Kidney (tissue), 14 donors: ENCODE data around the gene PCDHGA2. TPM values are rescaled to one million over a fixed set of nuclear protein-coding genes. Genes with fewer than 3 reads are reported as not detected.

Experiments used
- DNase-seq, 5 donors: peaks; one replicate each; pipeline ENCODE4 v3.0.0-alpha.2; 2013 to 2020
- FAIRE-seq: peaks from 2 replicates; lab custom pipeline; 2012; peaks lifted over from hg19 to GRCh38; lab: Jason Lieb, UNC
- H3K27ac ChIP-seq, 2 donors: one replicate each; pipeline ENCODE4 v1.7.0; 2013; ENCODE audit warnings: low read depth in 2 of 2, low read length in 2 of 2, inconsistent platforms in 1 of 2
- H3K27me3 ChIP-seq: one replicate; pipeline ENCODE4 v1.7.1; 2013; ENCODE audit warnings: low read length, inconsistent platforms; ENCODE audit not compliant: control insufficient read depth, insufficient read depth
- H3K36me3 ChIP-seq, 3 donors: one replicate each; pipeline versions ENCODE4 v1.7.0 to v1.7.1; 2013; ENCODE audit warnings: low read length in 3 of 3, control low read depth in 1 of 3, inconsistent platforms in 1 of 3; ENCODE audit not compliant: insufficient read depth in 3 of 3, control insufficient read depth in 2 of 3
- H3K4me1 ChIP-seq, 3 donors: one replicate each; pipeline versions ENCODE4 v1.7.0 to v1.7.1; 2013; ENCODE audit warnings: low read length in 3 of 3, inconsistent platforms in 1 of 3, low read depth in 1 of 3; ENCODE audit not compliant: control insufficient read depth in 2 of 3, insufficient read depth in 2 of 3
- H3K4me3 ChIP-seq, 3 donors: one replicate each; pipeline versions ENCODE4 v1.7.0 to v1.8.1; 2013; ENCODE audit warnings: low read length in 3 of 3, control low read depth in 1 of 3, inconsistent platforms in 1 of 3
- H3K9ac ChIP-seq, 3 donors: one replicate each; pipeline versions ENCODE4 v1.7.0 to v1.7.1; 2013; ENCODE audit warnings: low read length in 3 of 3, control low read depth in 1 of 3, inconsistent platforms in 1 of 3
- H3K9me3 ChIP-seq, 3 donors: one replicate each; pipeline versions ENCODE4 v1.7.0 to v1.7.1; 2013; ENCODE audit warnings: low read length in 3 of 3, control low read depth in 1 of 3, inconsistent platforms in 1 of 3; ENCODE audit not compliant: control insufficient read depth in 2 of 3, insufficient read depth in 1 of 3
- CTCF ChIP-seq: IDR thresholded peaks from 3 replicates; pipeline ENCODE4 v1.5.1; 2012; ENCODE audit warnings: mild to moderate bottlenecking, moderate library complexity, borderline replicate concordance; ENCODE audit not compliant: insufficient read depth; ENCODE audit errors: extremely low read depth
- intact Hi-C: fragments of 100-400 bp; cut with DNase I; formaldehyde crosslinking; loops from one replicate; pipeline ENCODE4 v1.11.1; 2022
- polyA plus RNA-seq: library from polyadenylated mRNA; stranded (reverse); fragments of 350-450 nt; fragmentation: Illumina TruSeq; extraction: RNeasy Lipid Tissue Mini Kit (QIAGEN cat#74804); gene quantifications from one replicate; pipeline ENCODE4 v1.2.3, GENCODE V29; 2014; ENCODE audit warnings: low read depth, low replicate concordance; ENCODE audit not compliant: insufficient read depth
- total RNA-seq: library from RNA; stranded (reverse); fragmentation: NEBNext Ultra II Directional; extraction: Animal tissue kit (Norgen Biotek cat#: 25700); gene quantifications from one replicate; pipeline ENCODE4 v1.2.1, GENCODE V29; 2021
- donor health status: control.
- donor health status: control.
- donor health status: control.
- donor health status: control.
- donor health status: control.
- donor health status: DM: yes; HTN: yes; CAD: no.
- donor health status: Normal renal cell carcinoma (clear cell type).

PCDHGA2 gene
- total and polyA plus RNA-seq, 2 donors from 2014 or later = 0.73 to 4.7 TPM

- intact Hi-C loops = no loop called here
- no peaks in the 10 kb centered on the region for H3K27me3 ChIP-seq
- no peak for FAIRE-seq
- no peak overlapping the region for H3K4me3 ChIP-seq
- H3K36me3 ChIP-seq = no peaks in the 10 kb centered on the region
- H3K4me1 ChIP-seq = no peaks in the 10 kb centered on the region
- no peak for TF ChIP-seq CTCF
- H3K9ac ChIP-seq = no peak overlapping the region
- no peak overlapping the region for H3K27ac ChIP-seq
- peaks cover 2 to 59% (median 25%) of the 10 kb centered on the region in 3 donors for H3K9me3 ChIP-seq
- no peak for DNase-seq
Observed at GRCh38 chr5:141342773-141343172, 4.2 kb downstream of the PCDHGA2 start.

- Histone ChIP-seq H3K9ac (no peak within 1 kb of the TSS), H3K27me3 (no peaks in the 10 kb centered on the region), H3K27ac (no peak within 1 kb of the TSS), H3K36me3 (no peaks in the 10 kb centered on the region), H3K9me3 (peaks cover 2 to 53% (median 19%) of the 10 kb centered on the region in 3 donors), H3K4me3 (peak within 1 kb of the TSS in 2 of 3 donors; percentile 40 to 41), H3K4me1 (no peaks in the 10 kb centered on the region)
- no peak for TF ChIP-seq CTCF
- intact Hi-C loops = no loop called here
- FAIRE-seq = no peak
- peak in 2 of 5 donors; percentile 19 to 28 for DNase-seq
Observed at GRCh38 chr5:141343242-141343952, 4.8 kb downstream of the PCDHGA2 start, which contains the start of gene PCDHGA3. PCDHGA3 (plus strand) TSS chr5:141343829; CDS start chr5:141344034, 205 bp downstream.

- intact Hi-C loops = no loop called here
- H3K9me3 ChIP-seq = peaks cover 2 to 52% (median 16%) of the 10 kb centered on the region in 3 donors
- H3K36me3 ChIP-seq = no peaks in the 10 kb centered on the region
- no peak for TF ChIP-seq CTCF
- no peak overlapping the region for H3K9ac ChIP-seq
- no peaks in the 10 kb centered on the region for H3K27me3 ChIP-seq
- H3K4me3 ChIP-seq = peak overlapping the region in 2 of 3 donors; percentile 40 to 41
- FAIRE-seq (no peak), DNase-seq (no peak)
- H3K27ac ChIP-seq = no peak overlapping the region
- H3K4me1 ChIP-seq = no peaks in the 10 kb centered on the region
Observed at GRCh38 chr5:141343953-141344463, 5.4 kb downstream of the PCDHGA2 start.
